ENCODE data around the gene PTAFR.

GRCh38 chr1:28163496-28164161, 12.9 kb downstream of the PTAFR start:
- TF ChIP-seq MAX (IDR thresholded peaks at IDR 0.05; ENCODE audit: low read depth, low read length) (no peak), CTCF (IDR thresholded peaks at IDR 0.05; ENCODE audit: low read depth, low read length) (no peak), POLR2A (IDR thresholded peaks at IDR 0.05; ENCODE audit: extremely low read depth, insufficient read length) (no peak), MYC (IDR thresholded peaks at IDR 0.05; ENCODE audit: low read depth, low read length) (no peak)
